Natural killer cell (primary cell): Measurements from ENCODE around the gene UBE3B. TPM values are rescaled to one million over a fixed set of nuclear protein-coding genes. Genes with fewer than 3 reads are reported as not detected.

ENCODE experiments used
- ATAC-seq, 3 donors: fragments of 150-1000 bp in 2 of 3; fragments of 200-7000 bp in 1 of 3; cut with Tn5 transposase; 1 replicate in 1 of 3; 2 replicates in 2 of 3; pipeline ENCODE4 v1.10.0; 2021; ENCODE audit warnings: mild to moderate bottlenecking in 2 of 3, moderate library complexity in 2 of 3
- DNase-seq, 2 donors: peaks; one replicate each; pipeline versions ENCODE4 v3.0.0 to v3.0.0-alpha.2; 2013 to 2021; ENCODE audit warnings: mixed read lengths in 1 of 2
- H3K27ac ChIP-seq: one replicate; pipeline ENCODE4 v1.5.1; 2013; ENCODE audit warnings: mild to moderate bottlenecking, low read length
- H3K27me3 ChIP-seq: one replicate; pipeline ENCODE4 v1.6.1; 2013; ENCODE audit warnings: low read length; ENCODE audit not compliant: control insufficient read depth, insufficient read depth
- H3K36me3 ChIP-seq: one replicate; pipeline ENCODE4 v1.6.1; 2013; ENCODE audit warnings: low read length; ENCODE audit not compliant: control insufficient read depth, insufficient read depth
- H3K4me1 ChIP-seq: one replicate; pipeline ENCODE4 v1.6.1; 2013; ENCODE audit warnings: low read length; ENCODE audit not compliant: control insufficient read depth, insufficient read depth
- H3K4me3 ChIP-seq: one replicate; pipeline ENCODE4 v1.5.1; 2013; ENCODE audit warnings: low read length
- H3K9me3 ChIP-seq: one replicate; pipeline ENCODE4 v1.6.1; 2013; ENCODE audit warnings: low read length; ENCODE audit not compliant: control insufficient read depth, insufficient read depth
- H3K27ac Mint-ChIP-seq, 2 donors: one replicate each; pipeline ENCODE4 v1.8.0; 2022; ENCODE audit warnings: mild to moderate bottlenecking in 2 of 2, mixed read lengths in 2 of 2, moderate library complexity in 1 of 2
- H3K27me3 Mint-ChIP-seq, 2 donors: one replicate each; pipeline ENCODE4 v1.8.0; 2022; ENCODE audit warnings: low read depth in 2 of 2, mixed read lengths in 2 of 2
- H3K36me3 Mint-ChIP-seq: one replicate; pipeline ENCODE4 v1.8.0; 2022; ENCODE audit warnings: mixed read lengths
- H3K4me1 Mint-ChIP-seq, 2 donors: one replicate each; pipeline ENCODE4 v1.8.0; 2022; ENCODE audit warnings: mixed read lengths in 2 of 2
- H3K4me3 Mint-ChIP-seq: one replicate; pipeline ENCODE4 v1.8.0; 2022; ENCODE audit warnings: mild to moderate bottlenecking, moderate library complexity, mixed read lengths
- H3K9me3 Mint-ChIP-seq, 2 donors: one replicate each; pipeline ENCODE4 v1.8.0; 2022; ENCODE audit warnings: mixed read lengths in 2 of 2
- CTCF ChIP-seq: fragments of 200-600 bp; IDR thresholded peaks from one replicate; pipeline ENCODE4 v1.8.0; 2022; ENCODE audit warnings: antibody characterized with exemption
- WGBS: methylation state at CpG from one replicate; pipeline ENCODE4 v1.1.7; 2013; ENCODE audit warnings: missing lambda C conversion rate; ENCODE audit not compliant: insufficient coverage; 5-methylcytosine and 5-hydroxymethylcytosine counted together
- intact Hi-C: fragments of 100-400 bp; cut with micrococcal nuclease; formaldehyde crosslinking; loops from one replicate; pipeline ENCODE4 v1.14.2; 2022
- total RNA-seq, 4 donors: library from RNA; stranded (reverse); fragments of 120-200 nt in 1 of 4; gene quantifications; one replicate each; pipeline versions ENCODE4 v1.2.3 to v1.2.4, GENCODE V29; 2013 to 2022

UBE3B gene
- total RNA-seq, 3 donors from 2014 or later (not counting 1 experiment from before 2014, with no cell fraction given): 32.2 to 46.7 (median 39.5) TPM

GRCh38 chr12:109487181-109488050 is 10.0 kb downstream of the UBE3B start:
- no peak for ATAC-seq
- no peak for TF ChIP-seq CTCF
- Mint-ChIP-seq H3K27me3 (no peaks in the 10 kb centered on the region), H3K4me1 (no peaks in the 10 kb centered on the region), H3K27ac (no peak overlapping the region), H3K4me3 (no peak overlapping the region), H3K36me3 (peaks cover 18% of the 10 kb centered on the region), H3K9me3 (no peaks in the 10 kb centered on the region)
- H3K27ac ChIP-seq: no peak overlapping the region
- intact Hi-C loops: no loop called here
- no peaks in the 10 kb centered on the region for H3K9me3 ChIP-seq
- DNase-seq: no peak
- no peak overlapping the region for H3K4me3 ChIP-seq
- peaks cover 82% of the 10 kb centered on the region for H3K36me3 ChIP-seq
- no peaks in the 10 kb centered on the region for H3K27me3 ChIP-seq
- no peaks in the 10 kb centered on the region for H3K4me1 ChIP-seq
- WGBS: 97% methylated on average over 9 of the region's 9 CpGs

- Histone ChIP-seq H3K36me3 (peaks cover 82% of the 10 kb centered on the region), H3K9me3 (no peaks in the 10 kb centered on the region), H3K27ac (no peak overlapping the region), H3K4me3 (no peak overlapping the region), H3K27me3 (no peaks in the 10 kb centered on the region), H3K4me1 (no peaks in the 10 kb centered on the region)
- no peak overlapping the region for H3K27ac Mint-ChIP-seq
- H3K4me1 Mint-ChIP-seq: no peaks in the 10 kb centered on the region
- H3K27me3 Mint-ChIP-seq: no peaks in the 10 kb centered on the region
- intact Hi-C loops: no loop called here
- no peak overlapping the region for H3K4me3 Mint-ChIP-seq
- H3K9me3 Mint-ChIP-seq: no peaks in the 10 kb centered on the region
- TF ChIP-seq CTCF: no peak
- DNase-seq: no peak
- peaks cover 20% of the 10 kb centered on the region for H3K36me3 Mint-ChIP-seq
- 95% methylated on average over 7 of the region's 7 CpGs for WGBS
- no peak for ATAC-seq
These were observed 10.7 kb downstream of the UBE3B start for GRCh38 chr12:109488051-109488665.

- WGBS: 96% methylated on average over 14 of the region's 14 CpGs
- intact Hi-C loops: no loop called here
These were observed 11.9 kb downstream of the UBE3B start for GRCh38 chr12:109489016-109489954.

More at GRCh38 chr12:109489016-109489954, 11.9 kb downstream of the UBE3B start:
- Histone ChIP-seq H3K4me3 (no peak overlapping the region), H3K27me3 (no peaks in the 10 kb centered on the region), H3K9me3 (no peaks in the 10 kb centered on the region), H3K27ac (no peak overlapping the region), H3K4me1 (no peaks in the 10 kb centered on the region), H3K36me3 (peaks cover 74% of the 10 kb centered on the region)
- no peak for ATAC-seq
- Mint-ChIP-seq H3K4me1 (peaks cover 2% of the 10 kb centered on the region in 2 donors), H3K4me3 (no peak overlapping the region), H3K27me3 (no peaks in the 10 kb centered on the region), H3K36me3 (peaks cover 25% of the 10 kb centered on the region), H3K9me3 (no peaks in the 10 kb centered on the region), H3K27ac (no peak overlapping the region)
- no peak for DNase-seq
- no peak for TF ChIP-seq CTCF
